Skeletal muscle satellite cell (primary cell): Measurements from ENCODE around the gene FRA10AC1.

Experiments
- H3K27me3 ChIP-seq: 2 replicates; pipeline ENCODE4 v1.7.0; 2013; ENCODE audit warnings: low read length; ENCODE audit not compliant: control insufficient read depth, insufficient read depth
- H3K36me3 ChIP-seq: 2 replicates; pipeline ENCODE4 v1.7.0; 2013; ENCODE audit warnings: mild to moderate bottlenecking, control low read depth, low read length; ENCODE audit not compliant: insufficient read depth
- H3K4me1 ChIP-seq: 2 replicates; pipeline ENCODE4 v1.7.0; 2013; ENCODE audit warnings: low read length; ENCODE audit not compliant: control insufficient read depth, insufficient read depth
- H3K4me2 ChIP-seq: 2 replicates; pipeline ENCODE4 v1.7.0; 2013; ENCODE audit warnings: mild to moderate bottlenecking, low read length
- H3K4me3 ChIP-seq: 2 replicates; pipeline ENCODE4 v1.7.0; 2013; ENCODE audit warnings: low read length
- H3K9ac ChIP-seq: 2 replicates; pipeline ENCODE4 v1.7.0; 2013; ENCODE audit warnings: mild to moderate bottlenecking, low read depth, low read length, moderate library complexity
- H3K9me3 ChIP-seq: replicated peaks from 2 replicates; pipeline ENCODE4 v1.7.0; 2013; ENCODE audit warnings: mild to moderate bottlenecking, control low read depth, low read length

Gene FRA10AC1

DNA sequence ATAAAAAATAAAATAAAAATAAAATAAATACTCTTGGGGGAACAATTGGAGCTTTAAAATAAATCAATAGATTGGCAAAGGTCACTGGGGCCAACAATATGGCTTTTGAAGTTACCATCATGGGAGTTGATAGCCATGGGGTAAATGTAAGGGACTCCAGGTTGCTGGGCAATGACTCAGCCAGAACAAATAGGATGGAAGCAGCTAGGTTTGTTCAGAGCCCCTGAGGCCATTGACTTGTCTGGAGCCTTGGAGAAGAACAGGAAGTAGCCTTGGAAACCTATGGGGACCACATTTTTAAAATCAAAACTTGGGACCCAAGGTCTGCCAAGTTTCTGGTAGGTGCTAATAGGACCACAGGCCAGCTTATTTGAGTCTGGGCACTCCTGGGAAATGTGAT lies 20.2 kb upstream of the FRA10AC1 start:
- H3K4me3 ChIP-seq: no peak overlapping the region
- peaks cover 59% of the 10 kb centered on the region for H3K27me3 ChIP-seq
- H3K4me2 ChIP-seq: no peak overlapping the region
- H3K4me1 ChIP-seq: no peaks in the 10 kb centered on the region
- H3K9ac ChIP-seq: no peak overlapping the region
- H3K36me3 ChIP-seq: no peaks in the 10 kb centered on the region
- H3K9me3 ChIP-seq: no peaks in the 10 kb centered on the region

DNA sequence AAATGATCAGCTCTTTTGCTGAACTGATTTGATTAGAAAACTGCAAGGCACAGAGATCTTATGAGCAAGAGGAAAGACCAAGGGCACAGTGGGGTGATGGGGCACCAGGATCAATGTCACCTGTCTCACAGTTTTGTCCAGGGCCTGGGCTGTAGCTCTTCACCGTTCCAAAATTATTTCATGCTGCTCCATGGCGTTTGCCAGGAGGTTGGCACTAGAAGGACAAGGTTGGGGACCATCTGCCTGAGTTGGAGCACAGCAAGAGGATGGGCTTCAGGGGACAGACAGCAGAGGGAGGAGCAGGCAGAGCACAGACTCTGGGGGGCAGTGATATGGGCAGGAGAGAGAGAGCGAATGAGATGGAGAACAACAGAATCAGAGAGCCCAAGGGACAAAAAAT lies 17.5 kb upstream of the FRA10AC1 start:
- H3K9ac ChIP-seq: no peak overlapping the region
- no peaks in the 10 kb centered on the region for H3K4me1 ChIP-seq
- no peak overlapping the region for H3K4me2 ChIP-seq
- peaks cover 47% of the 10 kb centered on the region for H3K27me3 ChIP-seq
- no peaks in the 10 kb centered on the region for H3K9me3 ChIP-seq
- no peaks in the 10 kb centered on the region for H3K36me3 ChIP-seq
- no peak overlapping the region for H3K4me3 ChIP-seq

DNA sequence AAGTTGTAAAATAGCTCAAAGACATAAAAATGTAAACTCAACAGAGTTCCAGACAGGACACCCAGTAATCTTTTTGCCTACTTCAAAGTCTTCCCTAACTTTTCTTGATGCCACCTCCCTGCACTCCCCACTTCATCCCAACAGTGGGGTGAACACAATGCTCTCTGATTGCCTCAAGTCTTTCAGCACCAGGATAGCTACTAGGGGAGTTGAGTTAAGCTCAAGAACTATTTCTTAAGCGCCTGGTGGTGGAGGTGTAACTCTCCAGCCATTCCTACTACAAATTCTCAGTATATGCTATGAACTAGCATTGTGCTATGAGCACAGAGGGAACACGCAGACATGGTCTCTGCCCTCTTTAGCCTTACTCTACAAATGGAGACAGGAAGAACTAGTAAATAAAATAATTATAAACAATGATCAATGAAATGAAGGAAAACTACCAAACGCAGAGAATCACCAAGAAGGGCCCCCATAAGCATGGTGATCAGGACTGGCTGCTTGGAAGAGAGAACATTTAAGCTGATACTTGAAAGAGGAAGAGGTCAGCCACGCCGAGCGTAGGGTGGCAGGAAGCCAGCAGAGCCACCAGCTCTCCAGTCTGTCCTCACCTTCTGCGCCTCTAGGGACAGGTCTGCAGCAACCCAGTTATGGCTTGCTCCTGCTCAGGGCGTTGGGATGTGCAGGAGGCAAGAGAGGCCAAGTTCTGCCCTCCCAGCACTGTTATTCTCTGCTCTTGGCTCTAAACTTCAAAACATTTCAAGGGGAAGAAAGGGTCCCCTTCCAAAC lies 16.7 kb upstream of the FRA10AC1 start:
- Histone ChIP-seq H3K4me2 (no peak overlapping the region), H3K9ac (no peak overlapping the region), H3K4me1 (no peaks in the 10 kb centered on the region), H3K27me3 (peaks cover 47% of the 10 kb centered on the region), H3K36me3 (no peaks in the 10 kb centered on the region), H3K4me3 (no peak overlapping the region), H3K9me3 (no peaks in the 10 kb centered on the region)

DNA sequence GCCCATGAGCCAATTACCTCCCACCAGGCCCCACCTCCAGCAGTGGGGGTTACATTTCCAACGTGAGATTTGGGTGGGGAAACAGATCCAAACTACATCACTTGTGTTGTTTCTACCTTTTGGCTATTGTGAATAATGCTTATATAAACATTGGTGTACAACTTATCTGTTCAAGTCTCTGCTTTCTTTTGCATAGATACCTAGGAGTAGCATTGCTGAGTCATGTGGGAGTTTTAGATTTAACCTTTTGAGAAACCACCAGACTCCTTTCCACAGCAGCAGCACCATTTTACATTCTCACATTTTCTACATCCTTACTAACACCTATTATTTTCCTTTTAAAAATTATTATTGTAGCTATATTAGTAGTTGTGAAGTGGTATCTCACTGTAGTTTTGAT lies 14.4 kb upstream of the FRA10AC1 start:
- H3K4me2 ChIP-seq: no peak overlapping the region
- H3K4me1 ChIP-seq: no peaks in the 10 kb centered on the region
- no peak overlapping the region for H3K4me3 ChIP-seq
- no peaks in the 10 kb centered on the region for H3K9me3 ChIP-seq
- H3K27me3 ChIP-seq: peaks cover 41% of the 10 kb centered on the region
- no peak overlapping the region for H3K9ac ChIP-seq
- no peaks in the 10 kb centered on the region for H3K36me3 ChIP-seq

DNA sequence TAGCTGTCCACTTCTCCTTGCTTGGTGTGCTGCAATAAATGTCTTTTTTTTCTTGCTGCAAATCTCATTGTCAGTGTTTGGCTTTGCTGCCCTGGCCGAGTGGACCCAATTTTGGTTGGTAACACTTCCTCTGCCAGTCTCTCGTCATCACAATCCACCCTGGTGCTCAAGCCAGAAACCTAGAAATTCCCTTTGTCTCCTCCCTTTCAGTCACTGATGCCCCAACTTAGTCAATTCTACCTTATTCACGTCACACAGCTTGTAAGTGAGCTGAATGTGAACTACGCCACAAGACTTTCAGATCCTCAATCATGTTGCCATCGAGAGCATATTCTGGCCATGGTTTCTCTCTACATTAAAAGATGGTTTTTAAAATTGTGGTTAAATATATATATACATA lies 13.0 kb upstream of the FRA10AC1 start:
- H3K9me3 ChIP-seq: no peaks in the 10 kb centered on the region
- H3K36me3 ChIP-seq: no peaks in the 10 kb centered on the region
- no peaks in the 10 kb centered on the region for H3K4me1 ChIP-seq
- H3K4me3 ChIP-seq: no peak overlapping the region
- peaks cover 31% of the 10 kb centered on the region for H3K27me3 ChIP-seq
- no peak overlapping the region for H3K9ac ChIP-seq
- no peak overlapping the region for H3K4me2 ChIP-seq

DNA sequence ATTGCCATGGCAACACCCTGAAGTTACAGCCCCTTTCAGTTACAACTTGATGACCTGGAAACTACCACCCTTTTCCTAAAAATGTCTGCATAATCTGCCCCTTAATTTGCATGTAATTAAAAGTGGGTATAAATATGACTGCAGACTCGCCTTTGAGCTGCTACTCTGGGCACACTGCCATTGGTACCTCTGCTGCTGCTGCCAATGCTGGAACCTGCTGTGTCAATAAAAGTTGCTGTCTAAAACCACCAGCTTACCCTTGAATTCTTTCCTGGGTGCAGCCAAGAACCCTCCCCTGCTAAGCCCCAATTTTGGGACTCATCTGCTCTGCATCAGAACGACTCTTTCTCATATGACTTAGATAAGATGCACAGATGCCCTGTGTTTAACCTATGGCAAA lies 10.2 kb upstream of the FRA10AC1 start:
- Histone ChIP-seq H3K4me3 (no peak overlapping the region), H3K9me3 (no peaks in the 10 kb centered on the region), H3K36me3 (no peaks in the 10 kb centered on the region), H3K27me3 (peaks cover 16% of the 10 kb centered on the region), H3K4me2 (no peak overlapping the region), H3K9ac (no peak overlapping the region), H3K4me1 (no peaks in the 10 kb centered on the region)

DNA sequence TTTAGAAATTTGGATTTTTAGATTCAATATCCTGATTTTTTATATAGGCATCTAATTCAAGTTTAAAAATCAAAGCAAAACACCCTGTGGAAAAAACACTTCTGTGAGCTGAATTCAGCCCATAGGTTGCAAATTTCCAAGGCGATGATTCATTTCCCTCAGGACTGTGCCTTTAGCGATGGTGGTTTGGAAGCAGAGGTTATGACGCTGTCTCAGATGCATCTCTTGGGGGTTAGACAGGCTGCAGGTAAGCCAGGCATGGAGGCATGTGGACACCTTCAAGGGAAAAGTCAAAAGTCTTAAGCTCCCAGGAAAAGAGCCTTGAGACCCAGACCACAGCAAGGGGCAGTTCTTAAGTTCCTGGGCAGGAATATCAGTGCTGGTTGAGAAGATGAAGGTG lies 9.5 kb upstream of the FRA10AC1 start:
- Histone ChIP-seq H3K36me3 (no peaks in the 10 kb centered on the region), H3K4me1 (no peaks in the 10 kb centered on the region), H3K27me3 (peaks cover 10% of the 10 kb centered on the region), H3K4me3 (no peak overlapping the region), H3K9ac (no peak overlapping the region), H3K9me3 (no peaks in the 10 kb centered on the region), H3K4me2 (no peak overlapping the region)

DNA sequence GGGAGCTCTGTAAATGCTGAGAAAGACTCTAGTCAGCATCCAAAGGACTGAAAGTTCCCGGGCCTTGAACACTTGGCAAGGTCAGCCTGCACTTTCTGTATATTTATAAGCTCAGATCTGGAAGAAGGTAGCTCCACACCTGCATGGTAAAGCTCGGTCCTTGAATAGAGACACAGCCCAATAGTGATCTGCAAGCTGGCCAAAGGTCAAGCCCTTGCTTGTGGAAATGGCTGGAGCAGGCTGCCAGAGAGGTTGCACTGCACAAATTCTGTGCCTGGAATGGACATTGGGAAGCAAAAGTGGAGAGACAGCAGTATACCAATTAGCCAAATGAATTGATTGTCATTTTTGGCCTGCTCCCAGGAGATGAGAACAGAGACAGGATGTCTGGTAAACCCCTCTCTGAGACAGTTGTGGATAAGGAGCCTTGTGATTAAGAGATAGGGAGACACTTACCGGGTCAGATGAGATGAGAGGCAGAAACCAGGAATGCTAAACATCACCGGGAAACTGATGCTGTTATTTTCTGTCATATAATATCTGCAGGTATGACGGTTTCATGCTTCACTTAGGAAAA lies 8.0 kb upstream of the FRA10AC1 start:
- H3K4me2 ChIP-seq: no peak overlapping the region
- H3K4me3 ChIP-seq: no peak overlapping the region
- H3K9me3 ChIP-seq: no peaks in the 10 kb centered on the region
- H3K4me1 ChIP-seq: no peaks in the 10 kb centered on the region
- no peaks in the 10 kb centered on the region for H3K36me3 ChIP-seq
- peaks cover 3% of the 10 kb centered on the region for H3K27me3 ChIP-seq
- H3K9ac ChIP-seq: no peak overlapping the region

DNA sequence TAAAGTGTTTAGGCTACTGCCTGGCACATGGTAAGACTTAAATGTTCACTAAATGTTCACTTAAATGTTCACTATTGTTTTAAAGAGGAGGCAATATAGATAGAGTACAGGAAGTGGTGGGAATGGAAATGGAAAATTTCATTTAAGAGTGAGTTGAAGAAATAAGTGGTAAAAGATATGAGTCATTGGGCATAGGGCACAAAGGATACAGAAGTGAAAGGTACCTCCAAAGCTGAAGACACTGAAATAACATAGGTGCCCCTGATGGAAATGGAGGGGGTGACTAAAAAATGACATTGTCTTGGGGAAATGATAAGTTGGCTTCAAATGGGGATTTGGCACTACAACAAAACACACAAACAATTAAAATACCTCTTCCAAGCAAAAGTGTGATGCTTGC lies 5.2 kb upstream of the FRA10AC1 start:
- H3K9ac ChIP-seq: no peak overlapping the region
- no peak overlapping the region for H3K4me2 ChIP-seq
- no peaks in the 10 kb centered on the region for H3K4me1 ChIP-seq
- H3K9me3 ChIP-seq: no peaks in the 10 kb centered on the region
- no peaks in the 10 kb centered on the region for H3K36me3 ChIP-seq
- H3K4me3 ChIP-seq: no peak overlapping the region
- no peaks in the 10 kb centered on the region for H3K27me3 ChIP-seq

DNA sequence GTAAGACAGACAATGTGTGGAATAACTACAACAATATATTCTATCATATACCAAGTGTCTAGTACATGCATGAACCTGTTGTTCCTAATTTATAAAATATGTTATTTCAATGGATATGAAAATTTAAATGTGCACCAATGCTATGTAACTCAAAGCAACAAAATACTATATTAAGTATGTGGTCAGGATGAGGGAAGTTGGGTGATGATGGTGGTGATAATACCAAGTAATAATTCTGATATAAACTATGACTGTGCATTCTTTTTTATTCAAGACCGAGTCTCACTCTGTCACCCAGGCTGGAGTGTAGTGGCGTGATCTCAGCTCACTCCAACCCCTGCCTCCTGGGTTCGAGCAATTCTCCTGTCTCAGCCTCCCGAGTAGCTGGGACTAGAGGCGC lies 2.1 kb upstream of the FRA10AC1 start:
- Histone ChIP-seq H3K4me1 (peaks cover 6% of the 10 kb centered on the region), H3K4me3 (no peak overlapping the region), H3K4me2 (no peak overlapping the region), H3K9me3 (no peaks in the 10 kb centered on the region), H3K36me3 (peaks cover 1% of the 10 kb centered on the region), H3K9ac (no peak overlapping the region), H3K27me3 (no peaks in the 10 kb centered on the region)

DNA sequence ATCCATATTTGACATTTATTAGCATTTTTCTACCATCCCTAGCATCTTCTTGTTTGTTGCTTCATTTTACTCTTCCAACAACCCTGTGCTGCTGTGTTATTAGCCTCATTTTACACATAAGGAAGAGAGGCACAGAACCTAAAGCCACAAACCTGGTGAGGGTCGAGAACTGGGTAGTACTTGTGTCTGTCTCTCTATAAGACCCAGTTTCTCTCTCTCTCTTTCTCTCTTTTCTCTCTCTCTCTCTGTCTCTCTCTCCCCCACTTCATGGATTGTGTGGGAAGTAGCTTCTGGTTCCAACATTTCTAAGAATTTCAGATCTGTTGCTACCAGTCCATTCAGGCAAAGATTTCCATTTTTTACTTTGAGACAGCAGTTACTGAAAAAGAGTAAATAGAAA lies 1.4 kb upstream of the FRA10AC1 start:
- peaks cover 8% of the 10 kb centered on the region for H3K36me3 ChIP-seq
- no peak overlapping the region for H3K4me2 ChIP-seq
- H3K9ac ChIP-seq: no peak overlapping the region
- no peaks in the 10 kb centered on the region for H3K9me3 ChIP-seq
- H3K4me3 ChIP-seq: no peak overlapping the region
- no peaks in the 10 kb centered on the region for H3K27me3 ChIP-seq
- H3K4me1 ChIP-seq: peaks cover 6% of the 10 kb centered on the region

DNA sequence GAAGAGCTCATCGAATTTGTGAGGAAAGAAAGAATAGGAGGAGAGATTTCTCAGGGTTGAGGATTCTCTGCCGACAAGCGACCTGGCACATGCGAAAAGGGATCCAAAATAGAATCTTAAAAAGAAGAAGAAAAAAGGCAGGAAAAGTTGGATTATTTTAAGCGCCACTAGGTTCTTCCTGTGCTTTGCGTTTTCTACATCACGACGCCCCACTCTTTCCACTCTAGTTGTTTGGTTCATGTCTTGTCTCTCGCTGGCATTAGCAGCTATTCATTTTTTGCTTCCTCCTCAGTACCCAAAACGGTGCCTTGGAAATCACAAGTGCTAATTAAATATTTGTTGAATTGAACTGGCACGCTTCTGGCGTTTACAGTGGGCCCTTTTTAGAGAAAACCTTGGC lies 674 bp upstream of the FRA10AC1 start:
- H3K9ac ChIP-seq: peak overlapping the region; percentile 96
- no peaks in the 10 kb centered on the region for H3K9me3 ChIP-seq
- peaks cover 12% of the 10 kb centered on the region for H3K36me3 ChIP-seq
- peak overlapping the region; percentile 83 for H3K4me2 ChIP-seq
- peaks cover 6% of the 10 kb centered on the region for H3K4me1 ChIP-seq
- H3K4me3 ChIP-seq: peak overlapping the region; percentile 88
- H3K27me3 ChIP-seq: no peaks in the 10 kb centered on the region
